Tibial nerve (tissue), 4 donors: ENCODE measurements around the gene ADCY2.

Experiments used
- EP300 ChIP-seq, 2 donors: sonication (generic); formaldehyde crosslinking; IDR thresholded peaks; one replicate each; pipeline ENCODE4 v1.6.1; 2017; ENCODE audit warnings: antibody characterized with exemption in 2 of 2, mild to moderate bottlenecking in 1 of 2
- POLR2A ChIP-seq, 2 donors: fragments of 450-650 bp; IDR thresholded peaks; one replicate each; pipeline ENCODE4 v1.6.1; 2017; ENCODE audit warnings: antibody characterized with exemption in 2 of 2, mild to moderate bottlenecking in 2 of 2, moderate library complexity in 2 of 2
- TF ChIP-seq, protein P1 (sequence below), 5 experiments: fragments of 200-600 bp in 3 of 5; fragments of 450-650 bp in 2 of 5; sonication (generic) in 3 of 5; IDR thresholded peaks; one replicate each; pipeline ENCODE4 v1.5.1; 2016 to 2019; ENCODE audit warnings: antibody characterized with exemption in 5 of 5, mild to moderate bottlenecking in 3 of 5, moderate library complexity in 2 of 5

DNA sequence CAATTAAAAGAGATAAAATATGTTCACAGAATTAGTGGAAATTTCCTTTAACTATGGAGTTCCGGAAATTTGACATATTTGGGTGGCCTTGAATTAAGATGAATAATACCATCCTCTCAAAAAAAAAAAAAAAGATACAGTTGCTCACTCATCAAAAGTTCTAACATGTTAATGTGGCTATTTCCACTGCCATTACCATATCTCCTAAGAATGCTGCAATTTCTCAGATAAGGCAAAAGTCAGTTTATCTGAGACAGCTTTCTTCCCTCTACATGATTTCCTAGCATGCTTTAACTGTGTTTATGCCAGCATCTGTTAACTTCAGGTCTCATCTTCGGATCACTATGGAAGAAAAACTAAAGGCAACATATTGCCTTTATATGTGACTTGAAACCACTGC is 470.3 kb downstream of the ADCY2 start:
- TF ChIP-seq, protein P1, sequence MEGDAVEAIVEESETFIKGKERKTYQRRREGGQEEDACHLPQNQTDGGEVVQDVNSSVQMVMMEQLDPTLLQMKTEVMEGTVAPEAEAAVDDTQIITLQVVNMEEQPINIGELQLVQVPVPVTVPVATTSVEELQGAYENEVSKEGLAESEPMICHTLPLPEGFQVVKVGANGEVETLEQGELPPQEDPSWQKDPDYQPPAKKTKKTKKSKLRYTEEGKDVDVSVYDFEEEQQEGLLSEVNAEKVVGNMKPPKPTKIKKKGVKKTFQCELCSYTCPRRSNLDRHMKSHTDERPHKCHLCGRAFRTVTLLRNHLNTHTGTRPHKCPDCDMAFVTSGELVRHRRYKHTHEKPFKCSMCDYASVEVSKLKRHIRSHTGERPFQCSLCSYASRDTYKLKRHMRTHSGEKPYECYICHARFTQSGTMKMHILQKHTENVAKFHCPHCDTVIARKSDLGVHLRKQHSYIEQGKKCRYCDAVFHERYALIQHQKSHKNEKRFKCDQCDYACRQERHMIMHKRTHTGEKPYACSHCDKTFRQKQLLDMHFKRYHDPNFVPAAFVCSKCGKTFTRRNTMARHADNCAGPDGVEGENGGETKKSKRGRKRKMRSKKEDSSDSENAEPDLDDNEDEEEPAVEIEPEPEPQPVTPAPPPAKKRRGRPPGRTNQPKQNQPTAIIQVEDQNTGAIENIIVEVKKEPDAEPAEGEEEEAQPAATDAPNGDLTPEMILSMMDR (IDR thresholded peaks at IDR 0.05) = no peak
- no peak for TF ChIP-seq POLR2A (IDR thresholded peaks at IDR 0.05)
- TF ChIP-seq EP300 (IDR thresholded peaks at IDR 0.05) = no peak
